ENCODE data around the gene ID2. TPM values are rescaled to one million over a fixed set of nuclear protein-coding genes. Genes with fewer than 3 reads are reported as not detected.

ID2 gene
- total and polyA plus RNA-seq, 2 of the 13 experiments (the other 11 are each of a cell fraction or from before 2014, with no cell fraction given): 214 to 719 TPM

DNA sequence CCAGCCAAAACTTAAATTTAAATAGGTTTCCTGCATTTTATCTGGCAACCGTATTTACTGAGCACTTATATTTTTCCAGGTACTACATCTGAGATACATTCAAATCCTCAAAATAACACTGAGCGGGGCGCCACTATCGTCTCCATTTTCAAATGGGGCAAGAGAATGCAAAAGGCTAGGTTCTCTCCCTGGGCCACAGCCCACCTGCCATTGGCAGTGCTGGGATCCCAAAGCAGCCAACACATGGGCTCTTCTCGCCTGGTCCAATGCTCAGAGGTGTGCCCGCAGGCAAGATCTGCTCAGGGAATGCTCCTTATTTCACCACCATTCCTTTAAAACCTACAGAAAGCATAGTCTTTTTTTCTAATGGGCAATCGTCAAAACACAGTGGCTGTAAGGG, 11.3 kb upstream of the ID2 start (continued):
- TF ChIP-seq ZNF407 (CRISPR knock-in tag; IDR thresholded peaks at IDR 0.05; ENCODE audit: not compliant biosample characterization): no peak
- TF ChIP-seq, protein P1, sequence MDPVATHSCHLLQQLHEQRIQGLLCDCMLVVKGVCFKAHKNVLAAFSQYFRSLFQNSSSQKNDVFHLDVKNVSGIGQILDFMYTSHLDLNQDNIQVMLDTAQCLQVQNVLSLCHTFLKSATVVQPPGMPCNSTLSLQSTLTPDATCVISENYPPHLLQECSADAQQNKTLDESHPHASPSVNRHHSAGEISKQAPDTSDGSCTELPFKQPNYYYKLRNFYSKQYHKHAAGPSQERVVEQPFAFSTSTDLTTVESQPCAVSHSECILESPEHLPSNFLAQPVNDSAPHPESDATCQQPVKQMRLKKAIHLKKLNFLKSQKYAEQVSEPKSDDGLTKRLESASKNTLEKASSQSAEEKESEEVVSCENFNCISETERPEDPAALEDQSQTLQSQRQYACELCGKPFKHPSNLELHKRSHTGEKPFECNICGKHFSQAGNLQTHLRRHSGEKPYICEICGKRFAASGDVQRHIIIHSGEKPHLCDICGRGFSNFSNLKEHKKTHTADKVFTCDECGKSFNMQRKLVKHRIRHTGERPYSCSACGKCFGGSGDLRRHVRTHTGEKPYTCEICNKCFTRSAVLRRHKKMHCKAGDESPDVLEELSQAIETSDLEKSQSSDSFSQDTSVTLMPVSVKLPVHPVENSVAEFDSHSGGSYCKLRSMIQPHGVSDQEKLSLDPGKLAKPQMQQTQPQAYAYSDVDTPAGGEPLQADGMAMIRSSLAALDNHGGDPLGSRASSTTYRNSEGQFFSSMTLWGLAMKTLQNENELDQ (CRISPR knock-in tag; IDR thresholded peaks at IDR 0.05; ENCODE audit: borderline replicate concordance): no peak
- no peak for TF ChIP-seq ZNF777 (CRISPR knock-in tag; IDR thresholded peaks at IDR 0.05)
- no peak for TF ChIP-seq ZNF263 (CRISPR knock-in tag; IDR thresholded peaks at IDR 0.05)
- no peak for TF ChIP-seq ZNF44 (CRISPR knock-in tag; IDR thresholded peaks at IDR 0.05)
- no peak for TF ChIP-seq BRCA1 (CRISPR knock-in tag; IDR thresholded peaks at IDR 0.05)
- TF ChIP-seq, protein P2, sequence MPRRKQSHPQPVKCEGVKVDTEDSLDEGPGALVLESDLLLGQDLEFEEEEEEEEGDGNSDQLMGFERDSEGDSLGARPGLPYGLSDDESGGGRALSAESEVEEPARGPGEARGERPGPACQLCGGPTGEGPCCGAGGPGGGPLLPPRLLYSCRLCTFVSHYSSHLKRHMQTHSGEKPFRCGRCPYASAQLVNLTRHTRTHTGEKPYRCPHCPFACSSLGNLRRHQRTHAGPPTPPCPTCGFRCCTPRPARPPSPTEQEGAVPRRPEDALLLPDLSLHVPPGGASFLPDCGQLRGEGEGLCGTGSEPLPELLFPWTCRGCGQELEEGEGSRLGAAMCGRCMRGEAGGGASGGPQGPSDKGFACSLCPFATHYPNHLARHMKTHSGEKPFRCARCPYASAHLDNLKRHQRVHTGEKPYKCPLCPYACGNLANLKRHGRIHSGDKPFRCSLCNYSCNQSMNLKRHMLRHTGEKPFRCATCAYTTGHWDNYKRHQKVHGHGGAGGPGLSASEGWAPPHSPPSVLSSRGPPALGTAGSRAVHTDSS (CRISPR knock-in tag; conservative IDR thresholded peaks at IDR 0.05): no peak
- TF ChIP-seq HDAC1 (CRISPR knock-in tag; IDR thresholded peaks at IDR 0.05): no peak
- no peak for TF ChIP-seq SAFB2 (CRISPR knock-in tag; IDR thresholded peaks at IDR 0.05; ENCODE audit: borderline replicate concordance, low read depth)
- TF ChIP-seq DR1 (CRISPR knock-in tag; IDR thresholded peaks at IDR 0.05): no peak
- TF ChIP-seq HNRNPUL1 (IDR thresholded peaks at IDR 0.05; ENCODE audit: low read depth, low read length): no peak
- no peak for TF ChIP-seq IKZF1 (IDR thresholded peaks at IDR 0.05)
- no peak for TF ChIP-seq ZNF12 (CRISPR knock-in tag; IDR thresholded peaks at IDR 0.05)

All from HepG2 (cell line).